GM10266 (cell line): ENCODE results near the gene ZBTB7B.

Experiments used
- DNase-seq: peaks from one replicate; pipeline ENCODE4 v3.0.0; 2012; ENCODE audit errors: extremely low spot score
- CTCF ChIP-seq: IDR thresholded peaks from 2 replicates; pipeline ENCODE4 v1.5.1; 2012; ENCODE audit warnings: mild to moderate bottlenecking, low read depth; ENCODE audit not compliant: control insufficient read depth, insufficient read depth; ENCODE audit errors: missing control alignments

ZBTB7B gene

GRCh38 chr1:155002464-155003226, at the start of gene ZBTB7B:
Gene ZBTB7B, plus strand, starts transcription at chr1:155002802. Its CDS starts 11,859 bp downstream, at chr1:155014661.
- no peak for TF ChIP-seq CTCF
- DNase-seq, result peak; percentile 79

- DNase-seq, result no peak
- no peak for TF ChIP-seq CTCF
Measured at GRCh38 chr1:154953611-154954038, 49.0 kb upstream of the ZBTB7B start.

DNA sequence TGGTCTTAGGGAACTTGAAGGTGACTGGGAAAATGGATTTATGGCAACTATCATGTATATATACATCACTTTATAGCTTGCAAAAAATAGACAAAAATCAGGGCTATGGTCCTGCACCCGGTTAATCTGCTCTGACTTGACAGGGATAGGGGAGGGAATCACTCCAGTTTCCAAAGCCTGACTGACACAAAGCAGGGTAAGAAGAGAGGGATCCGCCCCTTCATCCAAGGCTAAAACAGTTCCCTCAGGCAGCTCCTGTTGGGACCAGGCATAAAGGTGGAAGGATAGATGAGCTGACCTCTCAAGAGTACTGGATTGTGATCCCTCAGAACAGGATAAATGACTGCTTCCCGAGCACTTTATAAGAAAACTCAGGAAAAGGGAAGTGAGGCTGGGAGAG, 48.1 kb upstream of the ZBTB7B start:
- no peak for TF ChIP-seq CTCF
- no peak for DNase-seq

- no peak for TF ChIP-seq CTCF
- DNase-seq, result peak; percentile 80
Measured at GRCh38 chr1:154955039-154955717, 47.4 kb upstream of the ZBTB7B start.

GRCh38 chr1:154955718-154956543, 46.7 kb upstream of the ZBTB7B start, which contains the start of gene PBXIP1:
Gene PBXIP1, minus strand, starts transcription at chr1:154956099. Its CDS starts 2,378 bp downstream, at chr1:154953721.
- DNase-seq, result peak; percentile 93

GRCh38 chr1:154956544-154956941, 46.1 kb upstream of the ZBTB7B start:
- DNase-seq, result no peak
- no peak for TF ChIP-seq CTCF

More at GRCh38 chr1:154955718-154956543, 46.7 kb upstream of the ZBTB7B start, which contains the start of gene PBXIP1:
- peak; percentile 19 for TF ChIP-seq CTCF
